ENCODE data around the gene KRTAP4-16. TPM values are rescaled to one million over a fixed set of nuclear protein-coding genes. Genes with fewer than 3 reads are reported as not detected.
"Not testable (repeated sequence)": the region's sequence is repeated elsewhere in the genome, so short reads cannot be mapped to it uniquely, and the experiment has no call there.

The KRTAP4-16 gene
- total RNA-seq (not detected), polyA plus RNA-seq (not detected)
- long read RNA-seq, donor 1: 0 reads
- long read RNA-seq, donor 2: 0 reads
- long read RNA-seq, donor 3: 0 reads
- long read RNA-seq, donor 4: 0 reads
- long read RNA-seq, donor 5: 0 reads
- long read RNA-seq, donor 6: 0 reads
- long read RNA-seq, donor 7: 0 reads
- long read RNA-seq, donor 8: 0 reads
- long read RNA-seq, donor 9: 0 reads
- long read RNA-seq, donor 10: 0 reads

- Histone ChIP-seq H3K36me3 (no peaks in the 10 kb centered on the region), H3K4me3 (no peak within 1 kb of the TSS), H3K4me1 (no peaks in the 10 kb centered on the region), H3K27me3 (peaks cover 0 to 9% (median 0%) of the 10 kb centered on the region in 3 donors), H3K9me3 (no peaks in the 10 kb centered on the region), H3K27ac (no peak within 1 kb of the TSS)
- TF ChIP-seq EP300 (IDR thresholded peaks at IDR 0.05): no peak
- DNase-seq: no peak
- intact Hi-C loops (cut with DNase I; ENCODE audit: low total_unique reads): no loop called here
- 39 to 66% (median 59%) methylated on average over 4 to 10 of the region's 10 CpGs for WGBS, 5 donors
These were observed at the start of gene KRTAP4-16 for GRCh38 chr17:41101586-41102259. TSS of gene KRTAP4-16 (minus strand) at chr17:41102209. CDS start at chr17:41102209, 0 bp downstream.

- Histone ChIP-seq H3K4me3 (no peak overlapping the region), H3K4me1 (no peaks in the 10 kb centered on the region), H3K36me3 (no peaks in the 10 kb centered on the region), H3K27me3 (peaks cover 0 to 19% (median 0%) of the 10 kb centered on the region in 3 donors), H3K9me3 (no peaks in the 10 kb centered on the region), H3K27ac (no peak overlapping the region)
- no peak for DNase-seq
- intact Hi-C loops (cut with DNase I; ENCODE audit: low total_unique reads): no loop called here
- TF ChIP-seq EP300 (IDR thresholded peaks at IDR 0.05): no peak
- TF ChIP-seq POLR2A (IDR thresholded peaks at IDR 0.05): no peak
- no peak for TF ChIP-seq POLR2AphosphoS5 (IDR thresholded peaks at IDR 0.05)
- TF ChIP-seq CTCF (IDR thresholded peaks at IDR 0.05): no peak
- 67 to 85% (median 73%) methylated on average over 2 of the region's 2 CpGs for WGBS, 5 donors
These were observed 49.5 kb upstream of the KRTAP4-16 start for GRCh38 chr17:41151525-41151924.

GRCh38 chr17:41150026-41150425 is 48.0 kb upstream of the KRTAP4-16 start:
- Histone ChIP-seq H3K4me3 (no peak overlapping the region), H3K27me3 (peaks cover 0 to 17% (median 0%) of the 10 kb centered on the region in 3 donors), H3K27ac (no peak overlapping the region), H3K4me1 (no peaks in the 10 kb centered on the region), H3K9me3 (no peaks in the 10 kb centered on the region), H3K36me3 (no peaks in the 10 kb centered on the region)
- no peak for TF ChIP-seq CTCF (IDR thresholded peaks at IDR 0.05)
- WGBS, 5 donors: 78 to 86% (median 84%) methylated on average over 4 of the region's 4 CpGs
- DNase-seq: no peak
- intact Hi-C loops (cut with DNase I; ENCODE audit: low total_unique reads): no loop called here

GRCh38 chr17:41149652-41149985 is 47.6 kb upstream of the KRTAP4-16 start, which contains the start of gene KRTAP4-5:
TSS of gene KRTAP4-5 (minus strand) at chr17:41149825. CDS start at chr17:41149767, 58 bp downstream.
- Histone ChIP-seq H3K4me3 (no peak within 1 kb of the TSS), H3K27ac (no peak within 1 kb of the TSS), H3K36me3 (no peaks in the 10 kb centered on the region), H3K4me1 (no peaks in the 10 kb centered on the region), H3K27me3 (peaks cover 0 to 17% (median 0%) of the 10 kb centered on the region in 3 donors), H3K9me3 (no peaks in the 10 kb centered on the region)
- intact Hi-C loops (cut with DNase I; ENCODE audit: low total_unique reads): no loop called here
- DNase-seq: no peak
- no peak for TF ChIP-seq POLR2AphosphoS5 (IDR thresholded peaks at IDR 0.05)
- TF ChIP-seq POLR2A (IDR thresholded peaks at IDR 0.05): no peak
- no peak for TF ChIP-seq CTCF (IDR thresholded peaks at IDR 0.05)
- no peak for TF ChIP-seq EP300 (IDR thresholded peaks at IDR 0.05)
- WGBS, 5 donors: 50 to 59% (median 57%) methylated on average over 2 of the region's 2 CpGs

GRCh38 chr17:41148971-41149651 is 47.1 kb upstream of the KRTAP4-16 start:
- DNase-seq; H3K36me3 ChIP-seq; H3K4me3 ChIP-seq; H3K27ac ChIP-seq; intact Hi-C loops (cut with DNase I; ENCODE audit: low total_unique reads); H3K4me1 ChIP-seq; H3K9me3 ChIP-seq: not testable (repeated sequence)
- 71 to 83% (median 78%) methylated on average over 8 to 10 of the region's 10 CpGs for WGBS, 5 donors
- H3K27me3 ChIP-seq: peaks cover 0 to 13% (median 0%) of the 10 kb centered on the region in 3 donors

All from stomach (tissue), 19 donors.